Effector memory CD4-positive, alpha-beta T cell (primary cell): ENCODE results near the gene PPP2R5C.

ENCODE experiments used
- DNase-seq, 3 donors: peaks; one replicate each; pipeline ENCODE4 v3.0.0-alpha.2; 2020
- H3K27ac ChIP-seq: 2 replicates; pipeline ENCODE4 v1.7.0; 2013; ENCODE audit warnings: mild to moderate bottlenecking, low read length, moderate library complexity; ENCODE audit not compliant: insufficient read depth, poor library complexity, severe bottlenecking
- H3K27me3 ChIP-seq: replicated peaks from 2 replicates; pipeline ENCODE4 v1.7.0; 2013; ENCODE audit warnings: mild to moderate bottlenecking, low read length; ENCODE audit not compliant: insufficient read depth, control insufficient read depth, poor library complexity, severe bottlenecking
- H3K36me3 ChIP-seq: 2 replicates; pipeline ENCODE4 v1.7.0; 2013; ENCODE audit warnings: mild to moderate bottlenecking, low read length, moderate library complexity; ENCODE audit not compliant: control insufficient read depth, insufficient read depth
- H3K4me1 ChIP-seq: 2 replicates; pipeline ENCODE4 v1.7.0; 2013; ENCODE audit warnings: low read length, mild to moderate bottlenecking; ENCODE audit not compliant: control insufficient read depth, insufficient read depth, poor library complexity, severe bottlenecking
- H3K4me3 ChIP-seq: 2 replicates; pipeline ENCODE4 v1.7.0; 2013; ENCODE audit warnings: low read length, low read depth, mild to moderate bottlenecking; ENCODE audit not compliant: insufficient read depth, poor library complexity, severe bottlenecking
- H3K9me3 ChIP-seq: 2 replicates; pipeline ENCODE4 v1.7.0; 2013; ENCODE audit warnings: mild to moderate bottlenecking, low read length, moderate library complexity; ENCODE audit not compliant: control insufficient read depth

PPP2R5C gene

DNA sequence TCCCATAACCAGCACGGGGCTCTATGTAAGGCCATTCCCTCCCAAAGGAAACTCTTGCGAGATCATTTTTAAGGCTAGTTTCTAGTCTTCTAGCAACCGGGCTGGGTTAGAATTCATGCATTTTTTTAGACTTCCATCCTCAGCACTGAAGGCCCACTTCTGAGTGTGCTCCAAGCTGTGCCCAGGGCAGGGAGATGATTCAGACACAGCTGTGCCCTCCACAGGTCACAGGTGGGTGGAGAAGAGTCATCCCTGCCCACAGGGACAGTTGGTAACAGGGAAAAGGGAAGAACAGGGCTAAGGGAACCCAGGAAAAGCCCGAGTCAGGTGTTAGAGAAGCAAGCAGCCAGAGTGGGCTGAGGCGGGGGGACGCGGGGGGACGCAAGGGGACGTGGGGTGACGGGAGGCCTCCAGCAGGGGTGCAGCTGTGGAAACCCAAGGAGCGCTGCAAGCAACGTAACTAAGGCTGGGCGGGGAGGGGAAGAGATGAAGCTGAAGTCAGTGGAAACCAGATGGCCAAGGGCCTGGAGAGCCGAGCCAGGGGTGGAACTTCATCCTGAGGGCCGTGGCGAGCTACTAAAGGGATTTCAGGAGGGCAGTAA, 27.2 kb upstream of the PPP2R5C start:
- Histone ChIP-seq H3K4me1 (peaks cover 20% of the 10 kb centered on the region), H3K9me3 (no peaks in the 10 kb centered on the region), H3K36me3 (no peaks in the 10 kb centered on the region), H3K27ac (no peak overlapping the region), H3K27me3 (no peaks in the 10 kb centered on the region), H3K4me3 (no peak overlapping the region)
- DNase-seq: no peak

GRCh38 chr14:101735453-101735852, 26.1 kb upstream of the PPP2R5C start:
- no peaks in the 10 kb centered on the region for H3K27me3 ChIP-seq
- H3K9me3 ChIP-seq: peaks cover 2% of the 10 kb centered on the region
- no peak overlapping the region for H3K4me3 ChIP-seq
- DNase-seq: no peak
- H3K36me3 ChIP-seq: no peaks in the 10 kb centered on the region
- H3K27ac ChIP-seq: no peak overlapping the region
- H3K4me1 ChIP-seq: peaks cover 20% of the 10 kb centered on the region

DNA sequence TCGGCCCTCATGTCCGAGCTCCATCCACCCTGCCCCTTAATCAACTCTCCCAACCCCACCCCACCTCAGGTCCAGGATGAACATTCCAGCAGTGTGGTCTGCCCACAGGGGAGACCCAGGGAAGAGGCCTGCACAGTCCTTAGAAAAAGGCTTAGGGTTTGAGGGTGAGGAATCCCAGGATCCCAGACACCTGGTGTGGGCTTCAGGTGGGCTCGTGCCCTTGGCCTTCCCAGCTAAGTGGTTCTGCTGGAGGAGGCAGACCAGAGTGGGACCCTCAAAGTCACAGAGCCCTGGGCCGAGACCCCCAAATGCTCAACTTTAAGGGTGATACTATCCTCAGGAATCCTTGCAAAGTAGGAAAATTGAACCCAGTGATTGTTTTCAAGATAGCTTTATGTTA, 25.4 kb upstream of the PPP2R5C start:
- no peak for DNase-seq
- Histone ChIP-seq H3K4me3 (no peak overlapping the region), H3K9me3 (peaks cover 3% of the 10 kb centered on the region), H3K27me3 (no peaks in the 10 kb centered on the region), H3K27ac (no peak overlapping the region), H3K4me1 (peaks cover 14% of the 10 kb centered on the region), H3K36me3 (no peaks in the 10 kb centered on the region)

GRCh38 chr14:101736585-101736984, 24.9 kb upstream of the PPP2R5C start:
- H3K4me3 ChIP-seq: no peak overlapping the region

DNA sequence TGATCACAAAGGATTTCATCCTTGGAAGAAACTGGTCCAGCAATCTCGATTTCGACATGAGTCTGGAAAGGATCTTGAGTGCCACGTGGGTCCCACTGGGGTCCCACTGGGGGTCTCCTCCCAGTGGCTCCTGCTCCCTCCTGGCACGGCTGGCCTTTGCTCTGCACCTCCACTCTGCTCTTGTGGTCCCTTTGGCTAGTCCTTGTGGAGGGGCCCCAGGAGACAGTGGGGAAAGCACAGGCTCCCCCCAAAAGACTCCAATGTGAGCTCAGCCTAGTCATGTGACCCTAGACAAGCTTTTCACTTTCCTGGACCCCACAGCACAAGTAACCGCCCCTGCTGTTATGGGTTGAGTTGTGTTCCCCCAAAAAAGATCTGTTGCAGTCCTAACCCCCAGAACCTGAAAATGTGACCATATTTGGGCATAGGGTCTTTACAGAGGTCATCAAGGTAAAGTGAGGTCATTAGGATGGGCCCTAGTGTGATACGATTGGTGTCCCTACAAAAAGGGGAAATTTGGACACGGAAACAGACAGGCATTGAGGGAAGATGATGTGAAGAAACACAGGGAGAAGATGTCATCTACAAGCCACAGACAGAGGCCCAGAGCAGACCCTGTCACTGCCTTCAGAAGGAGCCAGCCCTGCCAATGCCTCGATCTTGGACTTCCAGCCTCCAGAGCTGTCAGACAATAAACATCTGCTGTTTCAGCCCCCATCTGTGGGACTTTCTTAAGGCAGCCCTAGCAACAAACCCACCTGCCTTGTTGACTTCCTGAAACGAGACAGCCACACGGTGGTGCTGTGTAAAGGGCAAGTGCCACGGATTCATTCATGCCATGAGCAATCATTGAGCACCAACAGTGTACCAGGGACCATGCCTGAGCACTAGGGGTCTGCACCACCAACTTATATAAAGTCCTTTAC, 23.8 kb upstream of the PPP2R5C start:
- Histone ChIP-seq H3K36me3 (no peaks in the 10 kb centered on the region), H3K9me3 (peaks cover 3% of the 10 kb centered on the region), H3K27ac (no peak overlapping the region), H3K4me3 (no peak overlapping the region), H3K4me1 (no peaks in the 10 kb centered on the region), H3K27me3 (no peaks in the 10 kb centered on the region)
- no peak for DNase-seq

More at GRCh38 chr14:101736585-101736984, 24.9 kb upstream of the PPP2R5C start:
- no peak overlapping the region for H3K27ac ChIP-seq
- no peaks in the 10 kb centered on the region for H3K36me3 ChIP-seq
- DNase-seq: no peak
- peaks cover 3% of the 10 kb centered on the region for H3K9me3 ChIP-seq
- no peaks in the 10 kb centered on the region for H3K27me3 ChIP-seq
- H3K4me1 ChIP-seq: peaks cover 9% of the 10 kb centered on the region

GRCh38 chr14:101738703-101739320, 22.7 kb upstream of the PPP2R5C start:
- Histone ChIP-seq H3K27ac (no peak overlapping the region), H3K36me3 (no peaks in the 10 kb centered on the region), H3K4me3 (no peak overlapping the region), H3K4me1 (no peaks in the 10 kb centered on the region), H3K9me3 (peaks cover 3% of the 10 kb centered on the region), H3K27me3 (no peaks in the 10 kb centered on the region)
- no peak for DNase-seq

- Histone ChIP-seq H3K36me3 (no peaks in the 10 kb centered on the region), H3K9me3 (peaks cover 3% of the 10 kb centered on the region), H3K27ac (no peak overlapping the region), H3K4me3 (no peak overlapping the region), H3K4me1 (no peaks in the 10 kb centered on the region), H3K27me3 (no peaks in the 10 kb centered on the region)
- no peak for DNase-seq
Measured at GRCh38 chr14:101739446-101740141, 21.9 kb upstream of the PPP2R5C start.

DNA sequence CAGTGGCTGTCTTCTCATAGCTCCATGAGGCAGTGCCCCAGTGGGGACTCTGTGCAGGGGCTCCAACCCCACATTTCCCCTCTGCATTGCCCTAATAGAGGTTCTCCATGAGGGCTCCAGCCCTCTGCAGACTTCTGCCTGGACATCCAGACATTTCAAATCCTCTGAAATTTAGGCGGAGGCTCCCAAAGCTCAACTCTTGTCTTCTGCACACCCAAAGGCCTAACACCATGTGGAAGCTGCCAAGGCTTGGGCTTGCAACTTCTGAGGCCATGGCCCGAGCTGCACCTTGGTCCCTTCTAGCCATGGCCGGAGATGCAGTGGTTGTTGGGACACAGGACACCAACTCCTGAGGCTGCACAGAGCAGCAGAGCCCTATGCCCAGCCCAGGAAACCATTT, 20.5 kb upstream of the PPP2R5C start:
- no peaks in the 10 kb centered on the region for H3K27me3 ChIP-seq

DNA sequence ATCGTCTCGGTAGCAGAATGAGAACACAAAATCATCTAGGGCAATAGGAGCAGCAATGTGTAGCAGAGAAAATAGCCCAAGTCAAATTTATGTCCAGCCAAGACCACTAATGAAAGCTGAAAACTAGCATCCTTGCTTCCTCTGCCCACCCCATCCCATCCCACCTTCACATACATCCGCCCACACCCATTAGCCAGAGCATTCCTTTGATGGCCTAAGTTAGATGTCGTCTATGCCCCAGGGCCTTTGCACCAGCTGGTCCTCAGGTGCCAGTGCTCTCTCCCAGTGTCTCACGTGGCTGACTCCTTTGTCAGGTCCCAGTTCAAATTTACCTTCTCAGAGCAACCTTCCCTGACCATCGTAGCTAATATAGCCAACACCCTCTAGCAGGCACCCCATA, 17.8 kb upstream of the PPP2R5C start:
- Histone ChIP-seq H3K27me3 (no peaks in the 10 kb centered on the region), H3K27ac (no peak overlapping the region), H3K36me3 (no peaks in the 10 kb centered on the region), H3K4me3 (no peak overlapping the region), H3K4me1 (no peaks in the 10 kb centered on the region), H3K9me3 (peaks cover 3% of the 10 kb centered on the region)
- no peak for DNase-seq

More for the DNA sequence above, 20.5 kb upstream of the PPP2R5C start:
- no peaks in the 10 kb centered on the region for H3K4me1 ChIP-seq
- no peaks in the 10 kb centered on the region for H3K36me3 ChIP-seq
- H3K27ac ChIP-seq: no peak overlapping the region
- H3K4me3 ChIP-seq: no peak overlapping the region
- peaks cover 3% of the 10 kb centered on the region for H3K9me3 ChIP-seq
- no peak for DNase-seq
